WTC11 (cell line): ENCODE data around the gene PYHIN1. TPM values are rescaled to one million over a fixed set of nuclear protein-coding genes. Genes with fewer than 3 reads are reported as not detected.
A peak's percentile ranks its signal among the peaks of the same experiment; 100 is the strongest.

ENCODE experiments used
- ATAC-seq: fragments of 200-7000 bp; cut with Tn5 transposase; 2 replicates; pipeline ENCODE4 v1.10.0; 2021; ENCODE audit warnings: mild to moderate bottlenecking, moderate library complexity
- CTCF ChIA-PET: fragments of 300-600 bp; sonication (Branson Sonifier 250); formaldehyde crosslinking; loops from one replicate; lab custom pipeline; 2021; ENCODE audit warnings: antibody characterized with exemption; lab: Charles Lee
- POLR2A ChIA-PET: fragments of 350-600 bp; sonication (Branson Sonifier 250); formaldehyde crosslinking; loops from one replicate; lab custom pipeline; 2021; ENCODE audit warnings: antibody characterized with exemption; lab: Charles Lee
- DNase-seq: peaks from one replicate; pipeline ENCODE4 v3.0.0; 2021; ENCODE audit warnings: low spot score
- H3K27ac Mint-ChIP-seq: 2 replicates; pipeline ENCODE4 v1.8.0; 2021; ENCODE audit warnings: mixed read lengths
- H3K27me3 Mint-ChIP-seq: 2 replicates; pipeline ENCODE4 v1.8.0; 2021; ENCODE audit warnings: low read depth, mild to moderate bottlenecking, moderate library complexity, mixed read lengths
- H3K36me3 Mint-ChIP-seq: 2 replicates; pipeline ENCODE4 v1.8.0; 2021; ENCODE audit warnings: mixed read lengths
- H3K4me1 Mint-ChIP-seq: 2 replicates; pipeline ENCODE4 v1.8.0; 2022; ENCODE audit warnings: mixed read lengths
- H3K4me3 Mint-ChIP-seq: 2 replicates; pipeline ENCODE4 v1.8.0; 2021; ENCODE audit warnings: mild to moderate bottlenecking, moderate library complexity, mixed read lengths
- H3K9me3 Mint-ChIP-seq: 2 replicates; pipeline ENCODE4 v1.8.0; 2021; ENCODE audit warnings: mixed read lengths
- ARID4B ChIP-seq: sonication (generic); formaldehyde crosslinking; IDR thresholded peaks from 2 replicates; pipeline ENCODE4 v1.8.0; 2023; ENCODE audit warnings: missing genetic modification reagents, mild to moderate bottlenecking, borderline replicate concordance
- CBFB ChIP-seq: sonication (generic); formaldehyde crosslinking; IDR thresholded peaks from 2 replicates; pipeline ENCODE4 v1.8.1; 2022; ENCODE audit warnings: mild to moderate bottlenecking, low read depth, missing genetic modification reagents
- CREM ChIP-seq: sonication (generic); formaldehyde crosslinking; IDR thresholded peaks from 2 replicates; pipeline ENCODE4 v1.8.1; 2022; ENCODE audit warnings: mild to moderate bottlenecking, missing genetic modification reagents, moderate library complexity
- E2F1 ChIP-seq: sonication (generic); formaldehyde crosslinking; IDR thresholded peaks from 2 replicates; pipeline ENCODE4 v1.8.0; 2022; ENCODE audit warnings: mild to moderate bottlenecking, missing genetic modification reagents
- FOXP1 ChIP-seq: sonication (generic); formaldehyde crosslinking; IDR thresholded peaks from 2 replicates; pipeline ENCODE4 v1.8.0; 2022; ENCODE audit warnings: missing genetic modification reagents, mild to moderate bottlenecking, moderate library complexity, borderline replicate concordance
- FOXP4 ChIP-seq: sonication (generic); formaldehyde crosslinking; IDR thresholded peaks from 2 replicates; pipeline ENCODE4 v1.8.0; 2022; ENCODE audit warnings: mild to moderate bottlenecking, missing genetic modification reagents
- HMGA2 ChIP-seq: fragments of 250-450 bp; sonication (Bioruptor Pico); IDR thresholded peaks from 2 replicates; pipeline ENCODE4 v1.4.0; 2021; ENCODE audit warnings: mild to moderate bottlenecking, moderate library complexity
- KAT7 ChIP-seq: sonication (generic); formaldehyde crosslinking; IDR thresholded peaks from 2 replicates; pipeline ENCODE4 v1.8.1; 2023; ENCODE audit warnings: missing genetic modification reagents, mild to moderate bottlenecking, borderline replicate concordance
- MAX ChIP-seq: sonication (generic); formaldehyde crosslinking; IDR thresholded peaks from 2 replicates; pipeline ENCODE4 v1.8.0; 2022; ENCODE audit warnings: mild to moderate bottlenecking, missing genetic modification reagents
- NR1H2 ChIP-seq: sonication (generic); formaldehyde crosslinking; IDR thresholded peaks from 2 replicates; pipeline ENCODE4 v1.9.0; 2021; ENCODE audit warnings: mild to moderate bottlenecking, moderate library complexity, missing genetic modification reagents
- NR3C1 ChIP-seq: sonication (generic); formaldehyde crosslinking; conservative IDR thresholded peaks from 2 replicates; pipeline ENCODE4 v1.8.1; 2023; ENCODE audit warnings: low read depth, mild to moderate bottlenecking, missing genetic modification reagents
- TCF7 ChIP-seq: sonication (generic); formaldehyde crosslinking; IDR thresholded peaks from 2 replicates; pipeline ENCODE4 v1.8.0; 2022; ENCODE audit warnings: mild to moderate bottlenecking, low read depth, missing genetic modification reagents, moderate library complexity
- ZNF423 ChIP-seq: fragments of 250-450 bp; sonication (Bioruptor Pico); IDR thresholded peaks from 2 replicates; pipeline ENCODE4 v2.1.2; 2022; ENCODE audit warnings: mild to moderate bottlenecking, moderate library complexity
- total RNA-seq: library from RNA; stranded (reverse); gene quantifications from 3 replicates; pipeline ENCODE4 v1.2.3, GENCODE V29; 2021

PYHIN1 gene
- total RNA-seq, 1 experiment from 2014 or later: not detected

GRCh38 chr1:158961178-158961577 is 29.8 kb downstream of the PYHIN1 start:
- H3K27me3 Mint-ChIP-seq: peaks cover 7% of the 10 kb centered on the region
- DNase-seq (no peak), ATAC-seq (no peak)
- POLR2A ChIA-PET: no interaction called here
- no peak overlapping the region for H3K4me3 Mint-ChIP-seq
- TF ChIP-seq ZNF423 (CRISPR knock-in tag) (no peak), KAT7 (CRISPR knock-in tag) (no peak), FOXP4 (CRISPR knock-in tag) (no peak), TCF7 (CRISPR knock-in tag) (no peak), NR1H2 (no peak)
- CTCF ChIA-PET: no interaction called here
- no peak overlapping the region for H3K27ac Mint-ChIP-seq
- no peaks in the 10 kb centered on the region for H3K9me3 Mint-ChIP-seq
- H3K4me1 Mint-ChIP-seq: no peaks in the 10 kb centered on the region
- H3K36me3 Mint-ChIP-seq: no peaks in the 10 kb centered on the region

- ATAC-seq (peak; percentile 82), DNase-seq (no peak)
- POLR2A ChIA-PET: no interaction called here
- H3K27ac Mint-ChIP-seq: no peak overlapping the region
- H3K9me3 Mint-ChIP-seq: peaks cover 8% of the 10 kb centered on the region
- TF ChIP-seq NR3C1 (CRISPR knock-in tag) (no peak), ARID4B (CRISPR knock-in tag) (no peak), FOXP1 (no peak), CBFB (CRISPR knock-in tag) (no peak), CREM (CRISPR knock-in tag) (no peak), MAX (no peak), E2F1 (CRISPR knock-in tag) (no peak), FOXP4 (CRISPR knock-in tag) (no peak), HMGA2 (no peak)
- H3K4me1 Mint-ChIP-seq: no peaks in the 10 kb centered on the region
- no peaks in the 10 kb centered on the region for H3K36me3 Mint-ChIP-seq
- peaks cover 5% of the 10 kb centered on the region for H3K27me3 Mint-ChIP-seq
- CTCF ChIA-PET: interaction anchor here (0.9 to 1.3 kb wide), 3 partner anchors 98 to 169 kb away, joined by 3 to 11 read pairs (median 4); no protein-coding TSS in a partner anchor
- no peak overlapping the region for H3K4me3 Mint-ChIP-seq
Observed at GRCh38 chr1:158962983-158963382, 31.6 kb downstream of the PYHIN1 start.
